Rectal smooth muscle tissue (tissue), 1 donor: ENCODE results near the gene CCKAR.

Source experiments
- H3K27ac ChIP-seq: one replicate; pipeline ENCODE4 v1.7.0; 2013; ENCODE audit warnings: low read depth, low read length, inconsistent platforms
- H3K27me3 ChIP-seq: one replicate; pipeline ENCODE4 v1.7.0; 2013; ENCODE audit warnings: low read length; ENCODE audit not compliant: control insufficient read depth, insufficient read depth
- H3K36me3 ChIP-seq: one replicate; pipeline ENCODE4 v1.7.0; 2013; ENCODE audit warnings: low read length; ENCODE audit not compliant: control insufficient read depth, insufficient read depth
- H3K4me1 ChIP-seq: one replicate; pipeline ENCODE4 v1.7.0; 2013; ENCODE audit warnings: low read length; ENCODE audit not compliant: control insufficient read depth, insufficient read depth
- H3K4me3 ChIP-seq: one replicate; pipeline ENCODE4 v1.7.0; 2013; ENCODE audit warnings: low read length
- H3K9ac ChIP-seq: one replicate; pipeline ENCODE4 v1.7.0; 2013; ENCODE audit warnings: low read length

The CCKAR gene, protein sequence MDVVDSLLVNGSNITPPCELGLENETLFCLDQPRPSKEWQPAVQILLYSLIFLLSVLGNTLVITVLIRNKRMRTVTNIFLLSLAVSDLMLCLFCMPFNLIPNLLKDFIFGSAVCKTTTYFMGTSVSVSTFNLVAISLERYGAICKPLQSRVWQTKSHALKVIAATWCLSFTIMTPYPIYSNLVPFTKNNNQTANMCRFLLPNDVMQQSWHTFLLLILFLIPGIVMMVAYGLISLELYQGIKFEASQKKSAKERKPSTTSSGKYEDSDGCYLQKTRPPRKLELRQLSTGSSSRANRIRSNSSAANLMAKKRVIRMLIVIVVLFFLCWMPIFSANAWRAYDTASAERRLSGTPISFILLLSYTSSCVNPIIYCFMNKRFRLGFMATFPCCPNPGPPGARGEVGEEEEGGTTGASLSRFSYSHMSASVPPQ

DNA sequence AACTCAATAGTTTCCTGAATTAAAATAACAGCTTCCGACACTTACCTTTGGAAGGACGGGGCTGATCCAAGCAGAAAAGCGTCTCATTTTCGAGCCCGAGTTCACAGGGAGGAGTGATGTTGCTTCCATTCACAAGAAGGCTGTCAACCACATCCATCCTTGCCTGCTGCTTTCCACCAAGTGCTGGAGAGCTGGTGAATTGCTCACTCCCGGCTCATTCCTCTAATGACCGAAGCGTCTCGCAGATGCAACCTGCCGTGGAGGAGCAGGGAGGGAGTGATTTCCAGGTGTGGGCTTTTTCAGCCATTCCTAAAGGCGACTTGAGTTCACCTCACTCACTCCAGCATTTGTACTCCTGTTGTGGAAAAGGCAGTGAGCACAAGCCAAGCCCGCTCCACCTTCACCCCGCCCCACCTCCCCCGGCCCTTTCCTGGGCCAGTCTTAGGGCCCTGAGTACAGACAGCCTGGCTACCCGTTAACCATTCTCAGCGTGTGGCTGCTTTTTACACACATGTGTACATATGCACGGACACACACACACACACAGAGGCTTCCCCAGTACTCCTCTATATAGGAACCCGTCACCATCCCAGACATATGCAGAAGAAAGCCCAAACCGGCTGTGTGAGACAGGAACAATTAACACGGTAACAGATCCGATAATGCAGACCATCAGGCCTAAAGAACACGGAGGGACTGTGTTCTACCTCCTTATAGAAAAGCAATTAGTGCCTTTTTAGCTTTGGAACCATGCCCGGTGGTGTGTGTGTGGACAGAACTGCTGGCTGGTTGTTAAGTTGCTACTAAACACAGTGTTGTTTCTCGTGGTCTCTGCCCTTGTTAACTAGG is at the start of gene CCKAR:
CCKAR (minus strand) TSS at position 374 of the 849 bp plus-strand sequence; CDS start at position 157, 217 bp downstream.
- H3K9ac ChIP-seq, result no peak within 1 kb of the TSS
- no peak within 1 kb of the TSS for H3K27ac ChIP-seq

DNA sequence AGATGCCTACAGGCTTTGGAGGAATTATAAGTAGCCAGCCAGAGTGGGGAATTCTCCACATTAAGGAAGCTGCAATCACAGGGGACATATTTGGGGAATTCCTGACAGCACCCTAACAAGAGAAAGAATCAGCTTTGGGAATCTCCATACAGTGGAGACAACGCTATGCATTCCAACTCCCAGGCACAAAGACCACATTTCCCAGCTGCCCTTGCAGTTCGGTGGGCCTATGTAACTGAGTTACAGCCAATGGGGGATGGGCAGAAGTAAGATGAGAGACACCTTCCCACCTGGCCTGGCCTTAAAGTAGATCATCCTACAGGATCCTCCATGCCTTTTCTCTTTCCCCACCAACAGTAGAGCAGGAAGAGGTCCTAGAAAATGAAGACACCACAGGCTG is 43.4 kb upstream of the CCKAR start:
- Histone ChIP-seq H3K4me3 (no peak overlapping the region), H3K9ac (no peak overlapping the region), H3K36me3 (no peaks in the 10 kb centered on the region), H3K27me3 (no peaks in the 10 kb centered on the region), H3K4me1 (peaks cover 3% of the 10 kb centered on the region), H3K27ac (no peak overlapping the region)

More for the DNA sequence above, at the start of gene CCKAR:
- Histone ChIP-seq H3K4me3 (no peak within 1 kb of the TSS), H3K36me3 (no peaks in the 10 kb centered on the region), H3K4me1 (no peaks in the 10 kb centered on the region), H3K27me3 (no peaks in the 10 kb centered on the region)

DNA sequence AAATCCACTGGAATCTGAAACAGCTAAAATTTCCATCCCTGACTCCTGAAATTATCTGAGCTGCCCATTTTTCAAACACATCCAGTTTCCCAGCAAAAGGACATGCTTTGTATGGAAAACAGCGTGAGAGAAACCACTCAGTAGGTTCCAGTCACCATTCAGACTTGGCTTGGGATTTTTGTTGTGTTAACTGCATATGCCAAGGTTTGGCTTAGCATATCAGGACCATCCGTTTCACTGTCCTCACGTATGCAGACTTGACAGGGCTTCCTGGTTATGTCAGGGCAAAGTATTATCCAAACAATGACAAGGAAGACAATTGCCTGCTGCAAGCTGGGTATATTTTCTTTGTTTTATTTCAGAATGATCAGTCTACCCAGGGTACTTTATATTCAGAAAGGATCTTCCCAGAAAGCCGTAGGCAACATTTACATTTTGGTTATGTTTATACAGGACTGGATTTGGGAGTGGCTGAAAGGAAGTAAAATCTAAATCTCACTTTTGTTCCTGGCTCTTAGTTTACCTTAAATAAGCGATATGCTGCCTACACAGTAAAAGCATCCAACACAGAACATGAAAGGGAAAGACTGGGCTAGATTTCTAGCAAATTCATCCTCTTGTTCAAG is 41.3 kb upstream of the CCKAR start:
- H3K9ac ChIP-seq, result no peak overlapping the region
- H3K27ac ChIP-seq, result no peak overlapping the region
- H3K36me3 ChIP-seq, result no peaks in the 10 kb centered on the region
- H3K27me3 ChIP-seq, result no peaks in the 10 kb centered on the region
- no peak overlapping the region for H3K4me3 ChIP-seq
- H3K4me1 ChIP-seq, result peaks cover 3% of the 10 kb centered on the region

DNA sequence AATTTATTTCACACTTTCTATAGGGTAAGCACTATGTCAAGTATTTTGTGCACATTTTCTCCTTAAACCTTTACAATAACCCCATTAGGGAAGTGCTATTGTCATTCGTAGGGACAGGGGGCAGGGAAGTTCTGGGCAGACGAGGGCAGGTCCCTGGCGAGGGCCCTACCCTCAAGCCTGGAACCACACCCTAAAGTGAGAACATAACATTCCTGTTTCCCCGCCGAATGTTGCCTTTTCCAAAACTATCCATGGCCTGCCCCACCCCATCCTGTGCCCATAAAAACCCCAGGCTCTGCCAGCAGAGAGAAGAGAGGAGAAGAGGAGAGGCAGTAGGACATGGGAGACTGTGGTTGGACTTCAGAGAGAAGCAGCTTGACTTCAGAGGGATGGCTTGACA is 39.8 kb upstream of the CCKAR start:
- Histone ChIP-seq H3K9ac (no peak overlapping the region), H3K4me3 (no peak overlapping the region), H3K27me3 (no peaks in the 10 kb centered on the region), H3K27ac (peak overlapping the region; percentile 27), H3K4me1 (peaks cover 3% of the 10 kb centered on the region), H3K36me3 (no peaks in the 10 kb centered on the region)

DNA sequence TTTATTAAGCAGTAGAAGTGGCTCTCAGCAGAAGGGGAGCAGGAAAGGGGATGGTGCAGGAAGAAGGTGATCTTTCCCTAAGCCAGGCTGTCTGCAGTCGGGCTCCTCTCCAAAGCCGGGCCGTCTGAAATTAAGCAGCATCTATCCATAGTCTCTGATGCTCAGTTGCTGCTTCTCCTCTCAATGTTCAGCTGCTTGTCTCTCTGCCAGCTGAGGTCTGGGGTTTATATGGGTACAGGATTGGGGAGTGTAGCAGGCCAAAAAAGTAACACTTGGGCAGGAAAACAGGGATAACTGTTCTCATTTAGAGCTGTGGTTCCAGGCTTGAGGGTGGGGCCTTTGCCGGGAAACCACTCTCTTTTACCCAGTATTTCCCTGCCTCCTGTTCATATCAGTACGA is 39.2 kb upstream of the CCKAR start:
- Histone ChIP-seq H3K9ac (no peak overlapping the region), H3K4me3 (no peak overlapping the region), H3K27ac (peak overlapping the region; percentile 27), H3K36me3 (no peaks in the 10 kb centered on the region), H3K27me3 (no peaks in the 10 kb centered on the region), H3K4me1 (peaks cover 3% of the 10 kb centered on the region)

DNA sequence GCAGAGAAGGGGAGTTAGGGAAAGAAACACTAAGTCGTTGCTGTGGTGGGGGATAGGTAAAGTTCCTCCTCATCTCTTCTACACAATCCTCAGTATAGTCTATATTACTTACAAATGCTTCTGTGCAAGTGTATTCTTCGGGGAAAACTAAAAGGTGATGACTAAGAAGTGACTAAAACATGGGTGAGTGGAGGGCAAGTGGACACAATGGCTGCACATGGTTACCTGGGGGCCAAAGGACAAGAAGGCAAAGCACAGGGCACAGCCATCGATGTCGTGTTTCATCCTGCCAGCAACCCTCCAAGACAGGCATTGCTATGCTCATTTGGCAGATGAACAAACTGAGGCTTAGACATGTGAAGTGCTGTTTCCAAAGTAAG is 35.5 kb upstream of the CCKAR start:
- Histone ChIP-seq H3K27me3 (no peaks in the 10 kb centered on the region), H3K4me1 (no peaks in the 10 kb centered on the region), H3K9ac (no peak overlapping the region), H3K27ac (no peak overlapping the region), H3K36me3 (no peaks in the 10 kb centered on the region), H3K4me3 (no peak overlapping the region)

GRCh38 chr4:26525136-26525770 is 35.0 kb upstream of the CCKAR start:
- no peak overlapping the region for H3K9ac ChIP-seq
- H3K27ac ChIP-seq, result no peak overlapping the region
- H3K4me1 ChIP-seq, result no peaks in the 10 kb centered on the region

GRCh38 chr4:26524011-26524410 is 33.7 kb upstream of the CCKAR start:
- no peaks in the 10 kb centered on the region for H3K4me1 ChIP-seq
- H3K4me3 ChIP-seq, result no peak overlapping the region
- H3K36me3 ChIP-seq, result no peaks in the 10 kb centered on the region
- no peaks in the 10 kb centered on the region for H3K27me3 ChIP-seq
- no peak overlapping the region for H3K27ac ChIP-seq
- H3K9ac ChIP-seq, result no peak overlapping the region

More at GRCh38 chr4:26525136-26525770, 35.0 kb upstream of the CCKAR start:
- no peak overlapping the region for H3K4me3 ChIP-seq
- H3K36me3 ChIP-seq, result no peaks in the 10 kb centered on the region
- no peaks in the 10 kb centered on the region for H3K27me3 ChIP-seq

DNA sequence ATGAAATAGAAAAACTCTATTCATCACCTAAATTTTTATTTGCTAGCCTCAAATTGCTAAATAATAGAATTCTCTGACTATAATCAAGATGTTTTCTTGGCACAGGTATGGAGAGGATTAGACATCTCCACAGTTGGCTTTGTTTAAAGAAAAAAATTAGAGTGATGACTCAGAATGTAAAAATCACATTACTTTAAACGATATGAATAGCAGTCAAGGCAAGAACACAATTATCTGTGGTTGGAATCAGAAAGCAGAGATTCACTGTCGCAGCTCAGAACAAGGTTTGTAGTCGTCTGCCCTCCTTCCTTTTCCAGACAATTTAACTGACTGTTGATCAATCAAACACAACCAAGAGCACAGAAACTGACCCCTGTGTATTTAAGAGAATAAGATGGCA is 32.2 kb upstream of the CCKAR start:
- Histone ChIP-seq H3K27ac (no peak overlapping the region), H3K27me3 (no peaks in the 10 kb centered on the region), H3K36me3 (no peaks in the 10 kb centered on the region), H3K4me1 (no peaks in the 10 kb centered on the region), H3K4me3 (no peak overlapping the region), H3K9ac (no peak overlapping the region)

DNA sequence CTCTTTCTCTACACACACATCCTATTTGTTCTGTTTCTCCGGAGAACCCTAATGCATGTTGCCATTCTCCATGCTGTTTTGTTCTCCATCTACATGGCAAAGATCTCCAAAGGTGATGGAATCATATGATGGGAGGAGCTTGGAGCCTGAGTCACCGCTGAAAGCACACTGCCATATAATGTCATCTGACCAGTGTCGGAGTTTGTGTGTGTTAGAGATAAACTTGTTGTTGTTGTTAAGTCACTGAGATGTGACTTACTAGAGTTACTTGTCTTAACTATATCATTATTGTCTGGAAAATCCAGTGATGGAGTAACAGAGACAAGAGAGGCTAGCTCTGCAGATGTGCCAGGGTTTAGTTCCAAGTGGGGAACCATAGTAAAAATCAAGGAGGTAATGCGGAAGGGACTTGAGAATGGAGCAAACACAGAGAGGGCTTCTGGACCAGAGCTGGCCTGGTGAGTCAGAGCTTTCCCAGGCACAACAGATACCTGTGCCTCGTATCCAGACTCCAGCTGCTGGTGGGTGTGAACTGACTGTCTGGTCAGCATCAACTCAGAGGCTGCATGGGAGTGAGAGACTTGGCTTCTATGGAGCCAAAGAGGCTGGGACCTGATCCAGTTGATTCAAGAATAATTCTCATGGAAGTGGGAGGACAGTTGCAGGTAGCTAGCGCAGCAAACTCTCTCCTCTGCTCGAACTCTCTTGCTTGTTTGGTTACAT is 30.6 kb upstream of the CCKAR start:
- Histone ChIP-seq H3K4me3 (no peak overlapping the region), H3K4me1 (no peaks in the 10 kb centered on the region), H3K9ac (no peak overlapping the region), H3K27me3 (no peaks in the 10 kb centered on the region), H3K36me3 (no peaks in the 10 kb centered on the region), H3K27ac (no peak overlapping the region)

- Histone ChIP-seq H3K36me3 (no peaks in the 10 kb centered on the region), H3K9ac (no peak overlapping the region), H3K27me3 (no peaks in the 10 kb centered on the region), H3K4me3 (no peak overlapping the region), H3K27ac (no peak overlapping the region), H3K4me1 (no peaks in the 10 kb centered on the region)
These were observed 25.7 kb upstream of the CCKAR start for GRCh38 chr4:26515936-26516335.
